SKM-1 (cell line): ENCODE results near the gene CSMD2.

ENCODE experiments used
- DNase-seq: peaks from one replicate; lab custom pipeline; 2025; ENCODE audit not compliant: unreplicated experiment; lab: John Stamatoyannopoulos, UW

CSMD2 gene

DNA sequence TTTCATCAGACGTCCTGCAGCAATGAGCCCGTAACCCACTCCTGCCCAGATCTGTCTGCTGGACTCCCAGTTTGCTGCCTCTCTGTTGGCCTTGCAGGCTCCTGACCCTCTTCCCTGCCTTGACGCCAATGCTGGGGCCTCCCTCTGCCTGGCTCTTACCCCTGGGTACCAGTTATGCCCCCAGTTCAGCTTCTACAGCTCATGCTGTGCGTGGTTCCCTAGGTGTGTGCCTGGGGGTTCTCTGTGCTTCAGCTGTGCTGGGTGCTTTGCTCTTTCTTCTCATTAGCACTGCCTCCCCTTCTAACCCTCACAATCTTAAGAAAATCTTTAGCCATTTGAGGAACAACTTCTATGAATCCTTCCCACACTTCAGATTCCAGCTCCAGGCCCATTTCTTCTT lies 541.2 kb downstream of the CSMD2 start:
- DNase-seq = no peak

DNA sequence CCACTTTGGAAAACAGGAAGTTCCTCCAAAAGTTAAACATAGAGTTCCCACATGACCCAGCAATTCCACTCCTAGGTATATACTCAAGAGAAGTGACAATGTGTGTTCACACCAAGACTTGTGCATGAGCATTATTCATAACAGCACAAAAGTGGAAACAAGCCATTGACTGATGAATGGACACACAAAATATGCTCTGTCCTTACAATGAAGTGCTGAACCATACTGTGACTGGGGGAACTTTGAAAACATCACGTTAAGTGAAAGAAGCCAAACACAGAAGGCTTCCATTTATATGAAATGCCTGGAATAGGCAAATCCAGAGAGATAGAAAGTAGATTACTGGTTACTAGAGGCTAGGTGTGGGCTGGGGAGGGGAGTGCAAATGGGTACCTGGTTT lies 542.3 kb downstream of the CSMD2 start:
- DNase-seq = no peak

- DNase-seq = no peak
Observed at GRCh38 chr1:33618636-33619035, 546.4 kb downstream of the CSMD2 start.

- no peak for DNase-seq
Observed at GRCh38 chr1:33617451-33617850, 547.6 kb downstream of the CSMD2 start.

DNA sequence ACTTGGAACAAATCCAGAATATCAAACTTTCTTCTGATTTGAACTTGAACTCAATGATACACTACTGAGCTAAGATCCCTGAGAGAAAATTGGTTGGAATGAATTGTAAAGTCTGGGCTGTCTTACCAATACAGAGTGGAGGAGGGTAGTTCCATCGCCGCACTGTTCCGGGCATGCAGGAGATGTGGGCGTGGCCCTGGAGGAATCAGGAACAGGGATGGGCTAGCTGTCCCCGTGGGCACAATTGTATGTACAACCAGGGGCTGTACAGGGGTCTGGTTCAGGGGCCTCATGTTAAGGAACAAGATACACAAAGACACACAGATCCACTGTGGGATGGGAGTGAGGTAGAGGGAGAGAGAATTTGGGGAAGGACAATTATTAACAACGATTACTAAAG lies 548.2 kb downstream of the CSMD2 start:
- DNase-seq = no peak

- no peak for DNase-seq
Observed at GRCh38 chr1:33615546-33615945, 549.5 kb downstream of the CSMD2 start.

GRCh38 chr1:33610864-33611455 lies 554.1 kb downstream of the CSMD2 start:
- no peak for DNase-seq

- DNase-seq = no peak
Observed at GRCh38 chr1:33610391-33610790, 554.6 kb downstream of the CSMD2 start.

DNA sequence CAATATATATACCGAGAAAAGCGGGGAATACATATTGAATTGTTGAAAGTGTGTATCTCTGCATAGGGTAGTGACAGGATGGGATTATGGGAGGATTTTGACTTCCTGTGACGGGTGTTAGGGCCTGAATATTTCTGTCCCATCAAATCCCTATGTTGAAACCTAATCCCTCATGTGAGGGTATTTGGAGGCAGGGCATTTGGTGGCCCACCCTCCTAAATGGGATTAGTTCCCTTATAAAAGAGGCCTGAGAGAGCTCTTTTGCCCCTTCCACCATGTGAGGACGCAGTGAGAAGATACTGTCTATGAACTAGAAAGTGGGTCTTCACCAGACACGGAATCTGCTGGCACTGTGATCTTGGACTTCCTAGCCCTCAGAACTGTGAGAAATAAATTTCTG lies 555.3 kb downstream of the CSMD2 start:
- no peak for DNase-seq

DNA sequence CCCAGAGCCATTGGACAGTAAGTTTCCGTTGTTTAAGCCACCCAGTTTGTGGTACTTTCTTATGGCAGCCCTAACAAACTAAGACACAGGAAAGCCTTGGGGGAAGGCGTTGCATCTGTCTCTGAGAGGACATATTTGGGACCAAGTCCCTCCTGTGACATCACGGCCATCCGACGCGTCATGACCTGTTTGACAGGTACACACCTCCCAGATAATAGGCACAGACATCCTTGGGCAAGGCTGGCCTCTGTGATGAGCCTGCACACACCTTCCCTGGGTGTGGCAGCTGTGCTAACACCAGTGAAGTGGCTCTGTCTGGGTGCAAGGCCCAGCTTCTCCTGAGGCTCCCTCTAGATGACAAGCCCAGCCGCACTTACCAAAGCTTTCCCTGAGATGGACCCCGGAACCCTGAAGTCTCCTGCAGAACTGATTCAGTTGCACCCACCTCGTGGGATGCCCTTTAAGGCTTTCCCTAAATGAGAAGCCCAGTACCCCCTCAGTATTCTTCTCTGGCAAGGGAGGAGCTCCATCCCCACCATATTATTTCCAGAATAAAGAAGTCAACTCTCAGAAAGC lies 556.1 kb downstream of the CSMD2 start:
- DNase-seq = no peak

DNA sequence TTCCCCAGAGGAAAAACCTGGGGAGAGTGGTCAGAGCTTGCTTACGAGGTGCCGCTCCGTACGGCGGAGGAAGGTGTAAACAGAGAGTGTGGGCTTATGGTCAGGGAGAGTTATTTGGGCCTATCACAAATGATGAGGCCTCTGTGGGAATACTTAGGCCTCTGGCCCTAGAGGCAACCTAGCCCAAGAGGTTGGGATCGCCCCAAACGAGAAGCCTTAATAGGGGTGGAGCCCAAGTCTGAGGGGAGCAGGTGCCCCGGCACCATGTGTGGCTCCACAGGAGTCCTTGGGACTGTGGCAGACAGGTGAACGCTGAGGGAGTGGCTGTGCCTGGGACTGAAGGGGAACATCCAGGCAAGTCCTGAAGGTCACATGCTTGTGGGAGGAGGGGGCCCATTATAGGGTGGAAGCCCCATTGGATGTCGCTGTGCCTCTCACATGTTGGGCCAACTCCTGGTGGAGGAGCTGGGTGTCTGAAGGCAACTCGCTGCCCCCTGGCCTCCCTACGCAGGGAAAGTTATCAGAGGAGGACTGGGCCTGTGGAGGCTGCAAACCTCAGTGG lies 557.5 kb downstream of the CSMD2 start:
- DNase-seq = no peak

GRCh38 chr1:33606272-33606671 lies 558.8 kb downstream of the CSMD2 start:
- no peak for DNase-seq

- DNase-seq = no peak
Observed at GRCh38 chr1:33602271-33602670, 562.8 kb downstream of the CSMD2 start.

DNA sequence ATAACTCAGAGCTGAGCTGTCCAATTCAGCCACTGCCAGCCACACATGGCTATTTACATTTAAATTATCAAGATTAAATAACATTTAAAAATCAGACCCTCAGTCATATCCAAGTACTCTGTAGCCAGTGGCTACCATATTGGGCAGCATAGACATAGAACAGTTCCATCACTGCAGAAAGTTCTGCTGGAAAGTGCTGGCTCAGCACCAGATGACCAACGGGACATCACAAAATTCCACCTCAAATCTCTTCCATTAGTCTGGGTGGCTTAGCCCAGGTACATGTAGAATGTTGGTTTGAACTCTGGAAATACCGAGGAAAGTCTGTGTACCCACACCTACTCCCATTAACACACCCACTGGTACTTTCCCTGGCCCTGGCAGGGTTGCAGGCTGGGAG lies 563.3 kb downstream of the CSMD2 start:
- no peak for DNase-seq

GRCh38 chr1:33599516-33600115 lies 565.4 kb downstream of the CSMD2 start:
- no peak for DNase-seq

DNA sequence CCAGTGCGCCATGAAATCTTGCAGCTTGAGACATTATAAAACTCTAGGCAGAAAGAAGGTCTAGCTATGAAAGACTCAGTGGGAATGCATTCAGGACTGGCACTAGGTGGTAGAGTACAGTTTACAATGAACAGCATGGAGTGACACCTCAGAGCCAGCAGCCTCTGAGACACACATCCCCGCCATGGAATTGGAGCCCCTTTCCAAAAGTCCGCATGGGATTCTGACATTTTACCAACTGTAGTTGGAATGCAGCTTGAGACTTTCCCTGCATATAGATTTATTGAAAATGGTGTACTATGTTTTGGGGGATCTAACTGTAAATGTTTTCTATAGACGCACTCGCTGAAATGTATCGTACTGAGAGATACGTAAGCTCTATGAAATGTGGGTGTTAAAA lies 576.3 kb downstream of the CSMD2 start:
- DNase-seq = no peak

GRCh38 chr1:33586795-33587194 lies 578.2 kb downstream of the CSMD2 start:
- DNase-seq = no peak

DNA sequence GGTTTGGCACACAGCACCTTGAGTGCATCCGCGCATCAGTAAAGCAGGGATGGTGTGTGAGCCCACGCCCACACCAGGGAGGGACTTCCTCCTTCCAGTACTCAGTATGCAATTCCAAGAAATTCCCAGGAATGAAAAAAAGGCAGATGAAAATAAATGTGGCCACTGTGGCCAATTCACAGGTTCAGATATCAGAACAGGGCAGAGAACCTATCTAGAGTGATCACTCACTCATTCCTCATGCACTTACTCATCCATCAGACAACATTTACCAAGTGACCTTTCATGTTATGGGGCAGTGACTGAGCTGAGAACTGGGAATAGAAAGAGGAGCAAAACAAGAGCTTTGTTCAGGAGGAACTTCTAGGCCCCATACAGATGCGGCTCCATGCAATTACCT lies 578.9 kb downstream of the CSMD2 start:
- DNase-seq = no peak

DNA sequence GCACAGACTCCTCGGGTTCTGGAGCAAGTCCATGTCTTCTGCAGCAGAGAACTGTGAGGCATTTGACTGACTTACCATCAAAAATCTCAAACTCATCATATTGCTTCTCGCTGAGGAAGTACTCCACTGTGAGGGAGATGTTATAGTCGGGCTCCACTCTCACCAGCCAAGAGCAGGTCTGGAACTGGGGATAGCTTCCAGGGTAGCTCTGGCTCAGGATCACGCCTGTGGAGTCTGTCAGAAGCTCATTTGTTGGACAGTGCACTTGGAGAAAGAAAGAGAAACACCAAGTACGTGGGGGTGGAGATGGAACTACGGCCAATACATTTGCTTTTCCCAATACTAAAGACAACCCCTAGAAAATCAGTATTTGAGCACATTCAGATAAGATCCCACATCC lies 581.5 kb downstream of the CSMD2 start:
- DNase-seq = no peak

GRCh38 chr1:33578557-33579448 lies 586.2 kb downstream of the CSMD2 start:
- DNase-seq = no peak

- no peak for DNase-seq
Observed at GRCh38 chr1:33577663-33578062, 587.4 kb downstream of the CSMD2 start.
